ENCODE results near the gene PCYT1B.
"Not testable (repeated sequence)": the region's sequence is repeated elsewhere in the genome, so short reads cannot be mapped to it uniquely, and the experiment has no call there.

Gene PCYT1B

DNA sequence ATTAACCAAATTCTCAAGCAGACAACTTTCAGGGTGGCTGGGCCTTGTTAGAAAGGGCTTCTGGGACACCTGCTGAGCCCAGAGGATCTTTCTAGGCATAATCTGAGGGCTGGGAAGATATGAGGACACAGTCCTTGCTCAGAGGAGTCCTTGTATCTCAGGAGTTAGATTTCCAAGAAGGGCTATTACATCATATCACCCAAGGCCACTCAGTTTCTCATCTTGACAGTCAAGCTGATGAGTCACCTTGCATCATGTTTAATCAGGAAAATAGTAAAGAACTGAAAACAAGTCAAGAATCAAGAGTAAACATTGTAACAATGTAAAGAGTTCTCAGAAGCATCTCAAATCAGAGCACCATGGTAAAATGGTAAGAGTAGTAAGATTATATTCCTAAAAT is 4.0 kb downstream of the PCYT1B start:
- no peaks in the 10 kb centered on the region for H3K27me3 ChIP-seq (ENCODE audit: low read depth, low read length)
- no peaks in the 10 kb centered on the region for H3K9me3 ChIP-seq (ENCODE audit: control insufficient read depth in 1 of 2, low read length in 2 of 2)
- no peak overlapping the region for H3K4me3 ChIP-seq (ENCODE audit: low read depth in 1 of 2, low read length in 2 of 2)
- H3K27ac ChIP-seq (ENCODE audit: low read length) = no peak overlapping the region
- peaks cover 0 to 5% of the 10 kb centered on the region in 2 donors for H3K4me1 ChIP-seq (ENCODE audit: control insufficient read depth in 1 of 2, insufficient read depth in 2 of 2, low read length in 2 of 2)
- H3K36me3 ChIP-seq (ENCODE audit: control insufficient read depth in 1 of 2, insufficient read depth in 2 of 2, low read length in 2 of 2) = no peaks in the 10 kb centered on the region

DNA sequence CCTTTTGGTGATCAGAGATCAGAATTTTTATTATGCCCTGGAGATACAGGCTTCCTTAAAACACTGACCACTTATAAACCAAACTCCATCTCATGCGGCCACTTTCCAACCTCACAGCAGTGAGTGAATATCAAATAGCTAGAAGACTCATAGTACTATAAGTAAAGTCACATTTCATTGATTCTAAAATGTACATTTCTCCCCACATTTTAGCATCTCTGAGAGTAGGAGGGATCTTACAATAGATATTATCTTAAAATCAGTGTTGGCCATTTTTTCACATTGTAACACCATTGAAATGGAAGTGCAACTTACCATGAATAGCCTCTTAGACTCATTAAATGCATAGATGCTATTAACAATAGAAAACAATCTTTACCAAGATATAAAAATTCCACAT is 17.4 kb downstream of the PCYT1B start:
- H3K4me3 ChIP-seq (ENCODE audit: low read depth in 1 of 2, low read length in 2 of 2) = no peak overlapping the region
- H3K27ac ChIP-seq (ENCODE audit: low read length) = no peak overlapping the region
- no peaks in the 10 kb centered on the region for H3K9me3 ChIP-seq (ENCODE audit: control insufficient read depth in 1 of 2, low read length in 2 of 2)
- no peaks in the 10 kb centered on the region for H3K27me3 ChIP-seq (ENCODE audit: low read depth, low read length)
- H3K4me1 ChIP-seq (ENCODE audit: control insufficient read depth in 1 of 2, insufficient read depth in 2 of 2, low read length in 2 of 2) = no peaks in the 10 kb centered on the region
- H3K36me3 ChIP-seq (ENCODE audit: control insufficient read depth in 1 of 2, insufficient read depth in 2 of 2, low read length in 2 of 2) = no peaks in the 10 kb centered on the region

DNA sequence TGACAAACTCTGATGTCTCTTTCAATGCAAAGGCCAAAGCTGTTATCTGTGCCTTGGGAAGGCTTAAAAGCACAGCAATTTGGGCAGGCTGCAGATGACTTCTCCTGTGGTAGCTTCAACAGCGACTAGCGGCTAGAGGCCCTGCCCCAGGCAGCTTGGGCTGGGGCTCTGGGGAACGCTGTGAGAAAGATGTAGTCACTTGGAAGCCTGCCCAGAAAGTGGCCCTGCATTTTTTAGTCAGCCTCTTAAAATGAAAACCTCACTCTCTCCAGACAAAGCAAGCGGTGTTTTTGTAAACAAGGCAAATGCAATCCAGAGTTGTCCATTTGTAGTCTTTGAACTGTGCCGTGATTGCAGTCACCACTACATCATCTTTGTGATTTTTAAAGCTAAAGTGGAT is 27.5 kb downstream of the PCYT1B start:
- Histone ChIP-seq H3K36me3 (ENCODE audit: control insufficient read depth in 1 of 2, insufficient read depth in 2 of 2, low read length in 2 of 2) (no peaks in the 10 kb centered on the region), H3K4me3 (ENCODE audit: low read depth in 1 of 2, low read length in 2 of 2) (no peak overlapping the region), H3K27ac (ENCODE audit: low read length) (no peak overlapping the region)

DNA sequence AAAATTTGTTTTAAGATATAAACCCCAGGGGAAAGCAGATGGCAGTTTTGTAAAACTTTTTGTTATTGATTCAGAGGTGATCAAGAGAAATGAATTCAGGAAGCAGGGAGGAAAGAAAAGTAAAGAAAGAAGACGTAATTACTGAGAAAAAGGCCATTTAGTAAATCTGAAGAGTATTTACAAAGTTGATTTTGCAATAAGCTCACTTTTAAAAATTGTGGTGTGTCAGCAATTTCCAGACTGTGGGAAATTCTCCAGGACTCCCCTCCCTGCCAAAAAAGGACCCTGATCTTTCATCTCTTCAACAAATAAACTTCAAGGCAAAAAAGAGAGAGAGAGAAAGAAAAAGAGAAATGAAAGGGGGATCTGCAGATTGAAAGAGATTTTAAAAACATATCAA is 36.6 kb downstream of the PCYT1B start:
- Histone ChIP-seq H3K27ac (ENCODE audit: low read length) (no peak overlapping the region), H3K9me3 (ENCODE audit: control insufficient read depth in 1 of 2, low read length in 2 of 2) (no peaks in the 10 kb centered on the region)

More for the DNA sequence above, 27.5 kb downstream of the PCYT1B start:
- no peaks in the 10 kb centered on the region for H3K27me3 ChIP-seq (ENCODE audit: low read depth, low read length)
- H3K4me1 ChIP-seq (ENCODE audit: control insufficient read depth in 1 of 2, insufficient read depth in 2 of 2, low read length in 2 of 2) = no peaks in the 10 kb centered on the region
- H3K9me3 ChIP-seq (ENCODE audit: control insufficient read depth in 1 of 2, low read length in 2 of 2) = no peaks in the 10 kb centered on the region

DNA sequence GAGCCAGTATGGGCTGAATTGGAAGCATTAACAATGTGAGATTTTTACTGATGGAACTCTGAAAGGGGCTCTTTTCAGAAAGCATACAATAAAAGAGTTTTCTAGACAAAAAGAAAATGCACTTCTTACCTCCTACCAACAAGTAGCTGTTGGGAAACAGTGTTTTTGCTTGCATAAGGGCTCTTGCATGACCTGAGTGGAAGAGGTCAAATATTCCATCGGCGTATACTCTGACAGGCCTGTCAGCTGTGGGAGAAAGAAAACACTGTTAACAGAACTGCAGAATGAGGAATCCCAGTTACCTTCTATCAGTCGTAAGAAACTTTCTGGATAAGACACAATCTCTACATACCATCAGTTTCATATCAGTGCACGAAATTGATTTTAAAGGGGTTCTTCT is 39.5 kb downstream of the PCYT1B start:
- H3K27ac ChIP-seq (ENCODE audit: low read length) = no peak overlapping the region
- no peaks in the 10 kb centered on the region for H3K9me3 ChIP-seq (ENCODE audit: control insufficient read depth in 1 of 2, low read length in 2 of 2)

More for the DNA sequence above, 36.6 kb downstream of the PCYT1B start:
- no peaks in the 10 kb centered on the region for H3K36me3 ChIP-seq (ENCODE audit: control insufficient read depth in 1 of 2, insufficient read depth in 2 of 2, low read length in 2 of 2)
- no peaks in the 10 kb centered on the region for H3K4me1 ChIP-seq (ENCODE audit: control insufficient read depth in 1 of 2, insufficient read depth in 2 of 2, low read length in 2 of 2)
- no peaks in the 10 kb centered on the region for H3K27me3 ChIP-seq (ENCODE audit: low read depth, low read length)
- H3K4me3 ChIP-seq (ENCODE audit: low read depth in 1 of 2, low read length in 2 of 2) = no peak overlapping the region

DNA sequence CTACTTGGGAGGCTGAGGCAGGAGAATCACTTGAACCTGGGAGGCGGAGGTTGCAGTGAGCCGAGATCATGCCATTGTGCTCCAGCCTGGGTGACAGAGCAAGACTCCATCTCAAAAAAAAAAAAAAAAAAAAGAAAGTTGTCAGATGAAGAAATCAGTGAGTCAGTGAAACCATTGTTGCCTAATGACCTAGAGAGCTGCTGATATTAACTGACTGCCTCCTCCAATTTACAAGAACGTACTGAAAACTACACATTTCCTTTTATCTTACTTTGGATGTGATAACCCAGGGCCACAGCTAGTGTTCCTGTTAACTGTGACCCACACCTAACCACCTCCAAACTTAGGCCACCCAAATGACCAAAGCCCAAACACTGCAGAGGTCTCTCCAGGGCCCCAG is 41.2 kb downstream of the PCYT1B start:
- not testable (repeated sequence) for H3K36me3 ChIP-seq (ENCODE audit: control insufficient read depth in 1 of 2, insufficient read depth in 2 of 2, low read length in 2 of 2); H3K9me3 ChIP-seq (ENCODE audit: control insufficient read depth in 1 of 2, low read length in 2 of 2); H3K4me1 ChIP-seq (ENCODE audit: control insufficient read depth in 1 of 2, insufficient read depth in 2 of 2, low read length in 2 of 2); H3K27ac ChIP-seq (ENCODE audit: low read length); H3K27me3 ChIP-seq (ENCODE audit: low read depth, low read length); H3K4me3 ChIP-seq (ENCODE audit: low read depth in 1 of 2, low read length in 2 of 2)

More for the DNA sequence above, 39.5 kb downstream of the PCYT1B start:
- Histone ChIP-seq H3K36me3 (ENCODE audit: control insufficient read depth in 1 of 2, insufficient read depth in 2 of 2, low read length in 2 of 2) (no peaks in the 10 kb centered on the region), H3K4me1 (ENCODE audit: control insufficient read depth in 1 of 2, insufficient read depth in 2 of 2, low read length in 2 of 2) (no peaks in the 10 kb centered on the region), H3K4me3 (ENCODE audit: low read depth in 1 of 2, low read length in 2 of 2) (no peak overlapping the region), H3K27me3 (ENCODE audit: low read depth, low read length) (no peaks in the 10 kb centered on the region)

DNA sequence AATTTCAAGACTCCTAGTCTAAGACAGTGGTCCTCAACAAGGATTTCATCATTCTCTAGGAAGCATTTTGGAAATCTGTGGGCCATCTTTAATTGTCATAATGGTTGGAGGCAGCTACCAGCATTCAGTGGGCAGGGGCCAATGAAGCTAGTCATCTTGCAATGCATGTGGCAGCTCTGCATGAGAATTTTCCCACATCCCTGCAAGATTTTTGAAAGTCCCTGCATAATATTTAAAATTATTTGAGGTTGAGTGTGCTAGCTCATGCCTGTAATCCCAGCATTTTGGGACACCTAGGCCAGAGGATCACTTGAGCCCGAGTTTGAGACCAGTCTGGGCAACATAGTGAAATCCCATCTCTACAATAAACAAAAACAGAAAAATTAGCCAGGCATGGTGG is 44.0 kb downstream of the PCYT1B start:
- no peaks in the 10 kb centered on the region for H3K36me3 ChIP-seq (ENCODE audit: control insufficient read depth in 1 of 2, insufficient read depth in 2 of 2, low read length in 2 of 2)
- H3K27me3 ChIP-seq (ENCODE audit: low read depth, low read length) = no peaks in the 10 kb centered on the region
- no peaks in the 10 kb centered on the region for H3K4me1 ChIP-seq (ENCODE audit: control insufficient read depth in 1 of 2, insufficient read depth in 2 of 2, low read length in 2 of 2)
- H3K4me3 ChIP-seq (ENCODE audit: low read depth in 1 of 2, low read length in 2 of 2) = no peak overlapping the region
- no peak overlapping the region for H3K27ac ChIP-seq (ENCODE audit: low read length)
- no peaks in the 10 kb centered on the region for H3K9me3 ChIP-seq (ENCODE audit: control insufficient read depth in 1 of 2, low read length in 2 of 2)

DNA sequence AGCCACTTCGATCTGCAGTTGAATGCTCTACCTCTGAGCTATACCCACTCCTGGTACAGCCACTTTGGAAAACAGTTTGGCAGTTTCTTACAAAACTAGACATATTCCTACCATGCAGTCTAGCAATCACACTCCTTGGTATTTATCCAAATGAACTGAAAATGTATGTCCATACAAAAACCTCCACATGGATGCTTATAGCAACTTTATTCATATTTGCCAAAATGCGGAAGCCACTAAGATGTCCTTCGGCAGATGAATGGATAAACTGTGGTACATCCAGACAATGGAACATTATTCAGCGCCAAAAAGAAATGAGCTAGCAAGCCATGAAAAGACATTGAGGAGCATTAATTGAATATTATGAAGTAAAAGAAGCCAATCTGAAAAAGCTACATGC is 45.3 kb downstream of the PCYT1B start:
- no peaks in the 10 kb centered on the region for H3K9me3 ChIP-seq (ENCODE audit: control insufficient read depth in 1 of 2, low read length in 2 of 2)
- no peaks in the 10 kb centered on the region for H3K4me1 ChIP-seq (ENCODE audit: control insufficient read depth in 1 of 2, insufficient read depth in 2 of 2, low read length in 2 of 2)
- no peaks in the 10 kb centered on the region for H3K36me3 ChIP-seq (ENCODE audit: control insufficient read depth in 1 of 2, insufficient read depth in 2 of 2, low read length in 2 of 2)
- no peaks in the 10 kb centered on the region for H3K27me3 ChIP-seq (ENCODE audit: low read depth, low read length)
- no peak overlapping the region for H3K27ac ChIP-seq (ENCODE audit: low read length)
- no peak overlapping the region for H3K4me3 ChIP-seq (ENCODE audit: low read depth in 1 of 2, low read length in 2 of 2)

DNA sequence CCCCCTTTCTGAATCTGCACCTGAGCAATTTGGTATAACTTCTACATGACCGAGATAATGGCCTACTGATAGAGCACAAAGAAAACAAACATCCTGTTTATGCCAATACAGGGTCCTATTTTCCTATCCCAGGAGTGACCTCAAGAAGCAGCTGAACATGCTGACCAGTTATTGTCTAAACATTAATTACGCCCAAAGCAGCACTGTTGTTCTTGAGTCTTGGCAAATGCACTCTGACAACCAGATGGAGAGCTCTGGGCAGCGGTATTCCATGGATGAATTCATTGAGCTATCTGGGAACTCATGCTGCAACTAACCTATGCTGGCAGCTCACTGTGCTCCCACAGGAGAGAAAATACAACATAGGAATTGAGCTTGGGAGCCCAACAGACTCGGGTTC is 52.6 kb downstream of the PCYT1B start:
- no peaks in the 10 kb centered on the region for H3K27me3 ChIP-seq (ENCODE audit: low read depth, low read length)
- H3K9me3 ChIP-seq (ENCODE audit: control insufficient read depth in 1 of 2, low read length in 2 of 2) = no peaks in the 10 kb centered on the region
- no peaks in the 10 kb centered on the region for H3K4me1 ChIP-seq (ENCODE audit: control insufficient read depth in 1 of 2, insufficient read depth in 2 of 2, low read length in 2 of 2)
- no peaks in the 10 kb centered on the region for H3K36me3 ChIP-seq (ENCODE audit: control insufficient read depth in 1 of 2, insufficient read depth in 2 of 2, low read length in 2 of 2)
- no peak overlapping the region for H3K27ac ChIP-seq (ENCODE audit: low read length)
- H3K4me3 ChIP-seq (ENCODE audit: low read depth in 1 of 2, low read length in 2 of 2) = no peak overlapping the region

DNA sequence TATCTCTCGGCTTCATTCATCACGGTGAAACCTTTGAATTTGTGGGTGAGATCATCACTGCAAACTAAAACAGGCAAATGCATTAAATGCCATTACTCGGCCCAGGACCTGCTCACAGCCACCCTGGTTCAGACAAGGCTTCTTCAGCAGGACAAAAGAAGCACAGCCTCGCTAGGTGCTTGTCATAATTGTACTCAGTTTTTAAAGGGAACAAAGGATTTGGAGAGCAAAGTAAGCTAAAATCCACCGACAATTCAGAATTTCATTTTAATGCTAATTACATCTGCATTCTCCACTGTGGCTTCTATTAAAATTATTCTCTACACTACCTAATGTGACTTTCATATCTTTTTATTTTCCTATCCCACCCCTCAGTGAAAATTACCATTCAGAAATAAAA is 57.0 kb downstream of the PCYT1B start:
- H3K4me1 ChIP-seq (ENCODE audit: control insufficient read depth in 1 of 2, insufficient read depth in 2 of 2, low read length in 2 of 2) = no peaks in the 10 kb centered on the region
- no peak overlapping the region for H3K4me3 ChIP-seq (ENCODE audit: low read depth in 1 of 2, low read length in 2 of 2)
- H3K9me3 ChIP-seq (ENCODE audit: control insufficient read depth in 1 of 2, low read length in 2 of 2) = no peaks in the 10 kb centered on the region
- H3K27ac ChIP-seq (ENCODE audit: low read length) = no peak overlapping the region
- no peaks in the 10 kb centered on the region for H3K36me3 ChIP-seq (ENCODE audit: control insufficient read depth in 1 of 2, insufficient read depth in 2 of 2, low read length in 2 of 2)
- H3K27me3 ChIP-seq (ENCODE audit: low read depth, low read length) = no peaks in the 10 kb centered on the region

DNA sequence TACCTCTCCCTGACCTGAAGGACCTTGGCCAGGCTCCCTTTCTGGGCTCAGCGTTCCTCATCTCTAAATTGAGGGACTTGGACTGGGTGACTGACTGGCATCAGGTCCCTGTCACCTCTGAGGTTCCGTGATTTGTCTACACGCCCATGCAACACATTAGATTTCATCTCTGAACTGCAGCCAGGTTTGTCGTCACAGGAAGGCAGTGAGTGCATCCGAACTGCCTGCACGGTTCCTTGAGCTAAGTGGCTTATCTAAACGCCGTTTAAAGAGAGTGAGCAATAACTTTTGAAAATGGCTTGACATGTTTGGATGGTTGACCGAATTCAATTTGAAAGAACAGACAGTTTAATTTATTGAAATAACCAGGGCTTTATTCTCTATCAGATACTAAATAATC is 70.1 kb downstream of the PCYT1B start:
- H3K36me3 ChIP-seq (ENCODE audit: control insufficient read depth in 1 of 2, insufficient read depth in 2 of 2, low read length in 2 of 2) = no peaks in the 10 kb centered on the region
- H3K4me1 ChIP-seq (ENCODE audit: control insufficient read depth in 1 of 2, insufficient read depth in 2 of 2, low read length in 2 of 2) = no peaks in the 10 kb centered on the region
- H3K9me3 ChIP-seq (ENCODE audit: control insufficient read depth in 1 of 2, low read length in 2 of 2) = no peaks in the 10 kb centered on the region
- no peak overlapping the region for H3K4me3 ChIP-seq (ENCODE audit: low read depth in 1 of 2, low read length in 2 of 2)
- H3K27ac ChIP-seq (ENCODE audit: low read length) = no peak overlapping the region
- H3K27me3 ChIP-seq (ENCODE audit: low read depth, low read length) = no peaks in the 10 kb centered on the region

DNA sequence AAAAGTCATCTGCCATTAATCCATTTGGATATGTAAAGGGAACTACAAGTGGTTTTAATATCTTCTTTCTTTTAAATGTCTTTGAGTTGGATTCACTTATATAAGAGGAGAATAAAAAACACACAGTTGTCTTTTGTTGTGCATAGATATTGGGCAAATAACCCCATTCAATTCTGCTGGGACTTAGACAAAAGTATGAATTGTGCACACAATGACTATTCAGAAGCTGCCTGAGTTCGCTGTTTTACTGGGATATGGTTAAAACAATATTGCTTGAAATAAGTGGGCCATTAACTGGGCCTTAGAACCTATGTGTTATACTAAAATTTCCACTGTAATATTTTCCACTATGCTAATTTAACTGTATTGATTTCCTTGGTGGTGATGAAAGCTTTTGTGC is 71.7 kb downstream of the PCYT1B start:
- no peaks in the 10 kb centered on the region for H3K9me3 ChIP-seq (ENCODE audit: control insufficient read depth in 1 of 2, low read length in 2 of 2)
- no peaks in the 10 kb centered on the region for H3K4me1 ChIP-seq (ENCODE audit: control insufficient read depth in 1 of 2, insufficient read depth in 2 of 2, low read length in 2 of 2)
- H3K36me3 ChIP-seq (ENCODE audit: control insufficient read depth in 1 of 2, insufficient read depth in 2 of 2, low read length in 2 of 2) = no peaks in the 10 kb centered on the region
- no peak overlapping the region for H3K4me3 ChIP-seq (ENCODE audit: low read depth in 1 of 2, low read length in 2 of 2)
- no peaks in the 10 kb centered on the region for H3K27me3 ChIP-seq (ENCODE audit: low read depth, low read length)
- H3K27ac ChIP-seq (ENCODE audit: low read length) = no peak overlapping the region

All from muscle layer of duodenum (tissue), 2 donors.